CD4-positive, alpha-beta T cell treated with Interleukin-4 for 1 hour (primary cell): ENCODE measurements around the gene C22orf31.

ENCODE experiments used
- DNase-seq, 2 donors: peaks; one replicate each; pipeline ENCODE4 v3.0.0-alpha.2; 2020 to 2022

Gene C22orf31

GRCh38 chr22:29080106-29080975 is 18.7 kb upstream of the C22orf31 start:
- DNase-seq, result no peak

DNA sequence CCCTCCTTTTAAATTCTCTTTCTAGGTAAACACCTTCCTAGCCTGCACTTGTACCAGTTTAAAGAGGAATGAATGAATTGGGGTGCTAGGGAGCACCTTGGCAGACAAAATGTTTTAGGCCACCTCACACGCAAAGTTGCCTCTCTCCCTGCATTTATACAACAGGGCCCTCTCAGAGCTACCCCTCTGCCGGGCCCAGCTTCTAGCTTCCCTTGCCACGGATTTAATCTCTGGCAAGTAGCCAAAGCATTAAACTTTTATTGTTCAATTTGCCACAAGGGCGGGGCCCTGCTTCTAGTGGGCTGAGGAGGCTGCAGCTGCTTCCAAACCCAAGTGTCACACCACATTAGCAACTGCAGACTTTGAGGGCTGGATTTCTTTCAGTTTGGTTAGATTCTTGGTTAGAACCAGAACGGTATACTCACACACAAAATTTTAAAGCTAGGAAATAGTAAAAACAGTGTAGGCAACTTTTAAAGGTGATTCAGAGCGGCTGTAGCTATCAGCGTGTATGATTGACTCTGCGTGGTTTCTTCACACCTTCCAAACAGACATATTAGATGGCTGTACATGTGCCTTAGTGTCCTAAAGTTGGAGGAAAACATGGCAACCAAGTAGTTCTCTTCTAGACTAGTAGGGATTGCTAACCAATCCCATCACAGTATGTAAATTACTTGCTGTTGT is 17.7 kb upstream of the C22orf31 start:
- DNase-seq, result peak in 1 of 2 donors; percentile 11

DNA sequence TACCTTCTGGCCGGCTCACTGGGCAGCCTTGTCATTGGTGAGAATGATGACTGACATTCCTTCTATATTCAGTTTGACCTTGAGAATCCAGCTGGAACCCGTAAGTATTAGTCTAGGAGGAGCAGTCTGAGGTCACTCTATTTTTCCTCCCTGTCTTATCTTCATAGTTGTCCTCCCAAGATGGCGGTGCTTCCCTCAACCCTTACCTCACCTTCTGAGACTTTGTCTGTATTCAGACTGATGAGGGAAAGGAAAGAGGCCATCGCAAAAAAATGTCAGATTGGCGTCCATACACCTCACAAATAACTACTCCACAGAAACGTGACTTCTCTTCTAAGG is 17.2 kb upstream of the C22orf31 start:
- no peak for DNase-seq

DNA sequence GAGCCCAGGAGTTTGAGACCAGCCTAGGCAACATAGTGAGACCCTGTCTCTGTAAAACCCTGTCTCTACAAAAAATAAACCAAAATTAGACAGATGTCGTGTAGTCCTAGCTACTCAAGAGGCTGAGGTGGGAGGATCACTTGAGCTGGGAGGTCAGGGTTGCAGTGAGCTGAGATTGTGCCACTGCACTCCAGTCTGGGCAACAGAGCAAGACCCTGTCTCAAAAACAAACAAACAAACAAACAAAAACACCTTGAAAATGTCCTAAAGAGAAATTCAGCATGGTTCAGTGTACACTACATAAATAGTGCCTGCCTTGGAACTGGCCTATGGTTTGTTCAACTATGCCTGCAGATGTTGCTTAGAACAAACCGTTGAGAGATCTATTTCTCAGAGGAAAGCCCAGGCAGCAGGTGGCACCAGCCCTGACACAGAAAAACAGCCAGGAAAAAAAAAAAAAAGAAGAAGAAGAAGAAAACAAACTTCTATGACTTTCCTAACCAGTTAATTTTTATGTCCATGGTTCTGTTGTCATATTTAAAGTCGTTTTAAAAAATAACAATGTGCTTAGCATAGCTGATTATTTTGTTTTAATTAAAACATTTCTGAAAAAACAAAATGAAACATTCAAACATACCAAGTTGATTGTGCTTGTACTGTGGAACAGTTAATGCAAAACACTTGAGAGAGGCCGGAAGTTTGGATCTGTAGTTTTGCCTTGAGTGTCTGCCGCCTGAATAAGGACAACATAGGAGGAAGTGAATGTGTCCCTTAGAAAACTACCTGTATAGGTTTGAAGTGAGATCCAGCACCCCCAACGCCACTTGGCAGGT is 16.6 kb upstream of the C22orf31 start:
- DNase-seq, result no peak

- DNase-seq, result no peak
Observed at GRCh38 chr22:29074276-29074772, 12.7 kb upstream of the C22orf31 start.

GRCh38 chr22:29073618-29074275 is 12.1 kb upstream of the C22orf31 start:
- DNase-seq, result no peak

DNA sequence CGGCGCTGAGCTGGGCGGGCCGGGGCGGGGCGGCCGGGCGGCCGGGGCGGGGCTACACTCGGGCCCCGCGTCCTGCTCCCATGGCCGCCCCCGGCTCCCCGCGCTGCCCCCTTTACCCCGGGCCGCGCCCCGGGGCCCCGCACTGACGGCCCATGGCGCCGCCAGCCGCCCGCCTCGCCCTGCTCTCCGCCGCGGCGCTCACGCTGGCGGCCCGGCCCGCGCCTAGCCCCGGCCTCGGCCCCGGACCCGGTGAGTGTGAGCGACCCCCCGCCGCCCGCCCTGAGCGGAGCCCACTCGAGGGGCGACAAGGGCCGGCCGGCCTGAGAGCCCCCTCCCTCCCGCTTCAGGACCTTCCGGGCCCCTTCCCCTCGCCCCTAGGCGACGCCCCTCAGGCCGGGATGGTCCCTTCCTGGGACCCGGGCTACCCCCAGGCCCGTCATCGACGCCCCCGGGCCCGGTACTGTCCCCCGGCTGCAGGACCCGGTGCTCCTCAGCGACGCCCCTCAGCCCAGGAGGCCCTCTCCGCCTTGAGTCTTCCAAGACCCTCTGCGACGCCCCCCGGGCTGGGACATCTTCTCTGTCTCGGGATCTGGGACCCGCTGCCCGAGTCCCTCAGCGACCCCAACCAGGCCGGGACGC is 11.5 kb upstream of the C22orf31 start, which contains the start of gene KREMEN1:
KREMEN1 (plus strand) TSS at position 57 of the 639 bp plus-strand sequence; CDS start at position 153, 96 bp downstream.
- DNase-seq, result no peak

DNA sequence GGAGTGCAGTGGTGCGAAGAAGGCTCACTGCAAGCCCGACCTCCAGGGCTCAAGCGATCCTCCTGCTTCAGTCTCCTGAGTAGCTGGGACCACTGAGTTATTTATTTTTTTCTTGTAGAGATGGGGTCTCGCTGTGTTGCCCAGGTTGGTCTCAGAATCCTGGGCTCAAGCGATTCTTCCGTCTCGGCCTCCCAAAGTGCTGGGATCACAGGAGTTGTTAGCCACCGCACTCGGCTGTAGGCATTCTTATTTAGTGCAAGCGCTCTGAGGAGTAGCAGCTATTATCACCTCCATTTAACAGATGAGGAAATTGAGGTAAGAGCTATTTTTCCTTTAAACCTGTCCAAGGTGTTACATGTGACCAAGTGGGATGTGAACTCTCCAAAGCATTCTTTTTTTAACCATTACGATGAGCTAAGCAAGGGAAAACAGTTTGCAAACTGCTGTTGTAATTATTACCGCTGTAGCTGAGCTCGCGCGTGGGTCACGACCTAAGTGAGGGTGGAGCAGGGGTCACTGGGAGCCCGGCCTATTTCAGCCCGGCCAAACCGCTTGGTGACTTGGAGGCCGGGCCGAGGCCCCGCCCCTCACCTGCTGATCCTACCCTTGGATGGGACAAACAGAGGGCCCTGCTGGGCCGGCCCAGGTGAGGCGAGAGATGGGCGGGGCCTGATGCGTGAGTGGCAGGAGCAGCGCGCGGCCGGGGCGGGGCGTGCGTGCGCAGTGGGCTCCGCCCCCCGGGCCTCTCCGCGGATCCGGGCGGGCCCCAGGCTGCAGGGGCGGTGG is 10.8 kb upstream of the C22orf31 start:
- peak; percentile 83 for DNase-seq

DNA sequence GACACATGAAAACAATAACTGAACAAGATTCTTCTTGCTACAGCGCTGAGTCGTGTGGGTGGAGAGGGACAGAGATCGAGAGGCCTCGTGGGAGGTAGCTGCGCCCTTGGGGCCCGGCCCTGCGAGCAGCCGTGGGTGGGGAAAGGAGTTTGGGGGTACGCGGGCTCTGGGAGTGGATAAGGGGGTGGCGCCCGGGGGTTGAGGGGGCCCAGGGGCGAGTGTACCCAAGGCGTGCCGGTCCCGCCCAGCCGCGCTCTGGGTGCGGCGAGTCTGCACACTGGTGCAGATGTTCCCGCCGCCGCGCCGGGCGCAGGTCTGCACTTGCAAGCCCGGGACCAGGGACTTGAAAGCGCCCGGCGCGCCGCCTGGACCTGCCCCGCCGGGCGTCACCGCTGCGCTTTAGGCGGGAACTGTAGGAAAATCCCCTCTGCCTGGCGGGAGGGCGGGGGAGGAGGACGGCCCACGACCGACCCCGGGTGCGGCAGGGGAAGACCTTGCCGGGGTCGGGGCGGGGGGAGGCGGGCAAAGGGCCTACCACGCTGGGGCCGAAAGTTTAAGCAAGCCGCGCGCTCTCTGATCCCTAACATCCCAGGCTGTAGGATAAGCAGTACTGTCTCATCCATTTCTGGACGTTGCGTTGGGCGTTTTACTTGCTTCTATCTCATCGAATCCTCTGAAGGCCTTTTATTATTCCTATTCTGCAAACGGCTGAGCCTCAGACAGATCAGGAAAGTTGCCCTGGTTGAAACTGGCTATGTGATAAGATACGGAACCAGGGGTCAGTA is 9.8 kb upstream of the C22orf31 start:
- peak in 1 of 2 donors; percentile 20 for DNase-seq

DNA sequence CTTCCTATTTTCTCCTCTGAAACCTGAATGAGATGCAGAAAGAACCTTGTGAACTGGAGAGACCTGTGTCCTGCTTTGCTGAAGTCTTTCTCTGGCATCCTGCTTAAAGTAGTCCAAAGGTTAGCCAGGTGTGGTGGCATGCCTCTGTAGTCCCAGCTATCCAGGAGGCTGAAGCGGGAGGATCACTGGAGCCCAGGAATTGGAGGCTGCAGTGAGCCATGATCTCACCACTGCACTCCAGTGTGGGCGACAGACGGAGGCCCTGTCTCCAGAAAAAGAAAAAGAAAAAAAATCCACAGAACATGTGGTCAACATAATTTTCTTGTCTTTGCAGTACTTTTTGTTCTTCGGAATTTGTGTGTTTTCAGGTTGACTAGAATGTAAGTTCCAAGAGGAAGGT is 8.9 kb upstream of the C22orf31 start:
- DNase-seq, result no peak

DNA sequence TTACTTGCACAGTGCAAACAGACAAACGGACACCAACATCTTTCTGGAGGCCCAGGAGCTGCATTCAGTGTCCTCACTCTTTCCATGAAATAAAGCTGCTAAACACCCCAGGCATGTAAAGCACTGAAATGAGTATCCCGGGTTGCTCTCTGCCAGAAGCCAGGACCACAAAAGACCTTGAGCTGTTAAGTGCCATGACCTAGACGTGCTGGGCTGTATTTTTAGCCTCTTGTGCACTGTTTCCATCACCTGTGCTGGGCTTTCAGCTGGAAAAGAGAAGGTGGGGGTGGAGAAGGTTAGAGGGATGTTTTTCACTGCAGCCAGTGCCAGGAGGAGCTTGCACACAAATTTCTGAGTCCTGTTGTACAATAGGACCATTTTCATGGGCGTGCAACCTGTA is 7.8 kb upstream of the C22orf31 start:
- DNase-seq, result no peak

GRCh38 chr22:29065468-29066190 is 4.0 kb upstream of the C22orf31 start:
- no peak for DNase-seq

DNA sequence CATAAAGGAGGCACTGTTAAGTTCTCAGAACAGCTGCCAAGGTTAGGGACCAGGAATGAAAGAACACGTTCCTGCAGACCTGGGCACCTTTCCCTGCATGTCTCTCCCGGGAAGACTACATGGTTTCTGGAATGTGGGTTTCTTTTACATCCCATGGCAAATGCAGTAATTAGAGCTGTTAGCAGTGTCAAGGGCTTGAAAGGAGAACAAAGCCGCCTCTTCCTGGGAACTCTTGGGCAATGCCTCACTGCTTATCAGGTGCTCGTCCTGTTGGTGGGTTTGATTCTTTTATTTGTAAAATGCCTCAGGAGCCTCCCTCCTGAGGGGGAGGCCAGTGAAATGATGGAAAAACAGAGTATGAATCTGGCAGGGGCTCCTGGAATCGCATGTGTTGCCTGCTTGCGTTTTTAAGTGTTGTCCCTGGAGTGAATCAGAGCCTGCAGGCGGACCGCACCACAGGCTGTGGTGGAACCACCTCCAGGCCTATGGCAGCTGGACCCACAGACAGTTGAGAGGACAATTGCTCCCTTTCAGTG is 723 bp upstream of the C22orf31 start:
- DNase-seq, result no peak

DNA sequence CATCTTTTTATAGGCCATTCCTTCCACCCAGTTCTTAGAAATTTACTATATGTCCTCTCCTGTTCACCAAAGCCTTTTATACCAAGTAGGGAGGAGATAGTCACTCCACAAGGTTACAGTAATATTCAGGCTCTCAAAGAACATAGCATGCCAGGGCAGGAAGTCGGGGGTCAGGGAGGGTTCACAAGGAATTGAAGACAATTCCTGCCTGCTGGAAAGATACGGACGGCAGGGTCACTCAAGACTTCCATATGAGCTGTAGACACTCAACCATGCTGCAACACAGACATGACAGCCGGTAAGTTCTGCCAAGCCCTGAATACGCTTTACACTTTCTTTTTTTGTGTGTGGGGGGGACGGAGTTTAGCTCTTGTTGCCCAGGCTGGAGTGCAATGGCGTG is 700 bp downstream of the C22orf31 start:
- DNase-seq, result no peak

DNA sequence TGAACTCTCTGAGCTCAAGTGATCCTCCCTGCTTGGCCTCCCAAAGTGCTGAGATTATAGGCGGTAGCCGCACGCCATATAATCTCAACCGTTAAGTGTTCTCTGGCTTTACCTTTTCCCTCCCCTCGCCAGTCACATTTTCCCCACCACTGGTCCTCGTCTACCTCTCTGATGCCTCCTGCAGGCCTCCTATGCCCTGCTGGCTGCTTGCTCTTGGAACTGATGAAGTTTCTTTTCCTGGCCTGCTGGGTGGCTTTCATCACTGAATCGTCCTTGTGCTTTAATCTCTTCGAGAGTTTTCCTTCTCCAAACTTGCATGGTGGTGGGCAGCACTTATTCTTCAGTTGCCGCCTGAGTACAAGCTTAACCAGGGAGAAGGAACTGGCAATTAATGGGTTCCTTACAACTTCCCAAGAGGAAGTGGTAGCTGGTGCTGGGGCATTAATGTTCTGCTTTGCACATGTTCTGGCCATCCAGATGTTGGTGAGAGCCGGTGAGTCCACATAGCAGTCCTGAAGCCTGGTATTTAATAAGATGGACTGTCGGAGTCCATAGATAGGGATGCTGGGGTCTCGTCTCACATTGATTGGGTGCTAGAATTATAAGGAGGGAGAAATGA is 1.3 kb downstream of the C22orf31 start:
- no peak for DNase-seq

GRCh38 chr22:29056472-29056871 is 5.2 kb downstream of the C22orf31 start:
- DNase-seq, result no peak

GRCh38 chr22:29055192-29055830 is 6.3 kb downstream of the C22orf31 start:
- no peak for DNase-seq

- DNase-seq, result no peak
Observed at GRCh38 chr22:29054251-29054767, 7.3 kb downstream of the C22orf31 start.
